ENCODE results near the gene FAXDC2. TPM values are rescaled to one million over a fixed set of nuclear protein-coding genes. Genes with fewer than 3 reads are reported as not detected.

FAXDC2 gene, protein sequence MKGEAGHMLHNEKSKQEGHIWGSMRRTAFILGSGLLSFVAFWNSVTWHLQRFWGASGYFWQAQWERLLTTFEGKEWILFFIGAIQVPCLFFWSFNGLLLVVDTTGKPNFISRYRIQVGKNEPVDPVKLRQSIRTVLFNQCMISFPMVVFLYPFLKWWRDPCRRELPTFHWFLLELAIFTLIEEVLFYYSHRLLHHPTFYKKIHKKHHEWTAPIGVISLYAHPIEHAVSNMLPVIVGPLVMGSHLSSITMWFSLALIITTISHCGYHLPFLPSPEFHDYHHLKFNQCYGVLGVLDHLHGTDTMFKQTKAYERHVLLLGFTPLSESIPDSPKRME
- 18.4 and 21.1 TPM in 2 replicates for total RNA-seq

DNA sequence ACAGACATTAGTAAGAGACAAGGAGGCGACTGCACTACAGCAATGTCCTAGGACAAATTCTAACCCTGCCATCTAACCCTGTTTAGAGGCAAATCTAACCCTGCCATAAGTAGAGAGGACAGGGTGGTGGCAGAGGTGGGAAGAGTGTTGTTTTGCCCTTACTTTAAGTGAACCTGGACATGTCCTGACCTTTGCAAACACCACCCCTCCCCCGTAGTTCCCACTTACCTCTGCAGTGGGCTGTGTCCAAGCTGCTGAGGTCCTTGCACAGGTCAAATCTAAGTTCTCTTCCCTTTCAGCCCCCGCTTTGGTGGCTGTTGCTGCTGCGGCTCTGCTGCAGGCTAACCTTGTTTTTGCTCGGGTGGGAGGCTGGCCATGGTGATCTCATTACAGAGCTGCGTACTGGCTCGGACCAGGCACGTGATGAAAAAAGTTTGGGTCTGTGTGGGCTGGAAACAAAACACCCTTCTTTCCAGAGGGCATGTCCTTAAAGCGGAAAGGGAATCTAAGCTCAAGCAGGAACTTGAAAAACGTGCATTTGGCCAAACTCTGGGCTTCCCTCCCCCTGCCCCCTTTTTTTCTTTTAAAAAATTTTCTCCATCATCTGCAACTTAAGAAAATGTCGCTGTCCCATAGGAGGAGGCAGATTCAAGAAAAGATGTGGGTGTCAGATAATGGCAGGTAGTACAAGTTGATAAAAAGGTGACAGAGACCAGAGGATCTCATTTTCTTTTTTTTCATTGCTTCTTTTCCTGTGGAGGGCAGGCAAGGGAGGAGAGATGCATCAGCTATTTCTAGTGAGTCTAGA, at the start of gene FAXDC2:
Gene FAXDC2 (minus strand): TSS at position 349 of the 808 bp plus-strand sequence. CDS start 12,425 bp downstream, outside the sequence.

DNA sequence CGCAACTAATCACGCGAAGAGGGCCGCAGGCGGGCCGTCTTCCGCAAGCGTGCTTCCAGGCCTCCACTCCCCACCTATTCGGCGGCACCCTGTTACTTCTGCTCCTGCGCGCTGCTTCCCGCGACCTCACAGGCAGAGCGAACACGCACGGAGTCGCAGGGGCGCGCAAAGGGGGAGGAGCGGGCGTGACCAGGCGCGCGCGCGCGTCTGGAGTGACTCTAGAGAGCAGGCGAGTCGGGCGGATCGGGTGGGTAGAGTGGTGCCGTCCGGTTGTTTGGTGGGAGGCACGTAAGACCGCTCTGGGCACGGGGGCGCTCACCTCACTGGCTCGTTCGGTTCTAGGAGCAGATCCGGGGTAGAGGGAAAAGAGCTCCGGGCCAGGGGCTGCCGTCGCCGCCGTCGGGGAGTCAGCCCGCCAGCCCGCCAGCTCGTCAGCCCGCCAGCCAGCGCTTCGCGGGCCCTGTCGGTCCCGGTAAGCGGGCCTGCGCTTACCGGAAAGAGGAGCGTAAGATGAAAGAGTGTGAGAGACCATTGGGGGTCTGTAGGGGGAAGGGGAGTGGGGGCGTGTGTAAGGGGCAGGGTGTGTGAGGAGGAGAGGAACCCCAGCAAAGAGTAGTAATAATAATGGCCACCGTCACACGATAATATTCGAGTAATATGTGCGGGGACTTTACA, 8.0 kb upstream of the FAXDC2 start, which contains the start of gene CNOT8:
Gene CNOT8 (plus strand): TSS at position 331 of the 675 bp plus-strand sequence. CDS start 4,652 bp downstream, outside the sequence.

Other genes starting within 250 kb of the FAXDC2 start
- 17.0 and 27.6 TPM in 2 replicates for gene LARP1, start 95.2 kb downstream of the FAXDC2 start, total RNA-seq
- 30.1 and 42.1 TPM in 2 replicates for gene CNOT8, start 8.0 kb upstream of the FAXDC2 start, total RNA-seq
- 9.8 TPM in 2 replicates for gene GEMIN5, start 87.6 kb upstream of the FAXDC2 start, total RNA-seq
- gene MRPL22, start 90.5 kb upstream of the FAXDC2 start, total RNA-seq, result 21.1 and 23.0 TPM in 2 replicates
- gene KIF4B, start 163.2 kb upstream of the FAXDC2 start, total RNA-seq, result under 0.01 and 0.09 TPM in 2 replicates

All from bronchial smooth muscle cell (primary cell).